ENCODE data around the gene PRR29. TPM values are rescaled to one million over a fixed set of nuclear protein-coding genes. Genes with fewer than 3 reads are reported as not detected.
A peak's percentile ranks its signal among the peaks of the same experiment; 100 is the strongest.
"Not testable (repeated sequence)": the region's sequence is repeated elsewhere in the genome, so short reads cannot be mapped to it uniquely, and the experiment has no call there.

Gene PRR29
- polyA plus RNA-seq, 10 donors = 1.9 to 3.7 (median 2.6) TPM

GRCh38 chr17:63995626-63996025 lies 2.5 kb upstream of the PRR29 start:
- no peak for DNase-seq

- DNase-seq = no peak
These were observed 1.5 kb upstream of the PRR29 start for GRCh38 chr17:63996430-63997182.

- peak in 1 of 3 donors; percentile 67 for DNase-seq
These were observed 656 bp upstream of the PRR29 start for GRCh38 chr17:63997341-63998048.

GRCh38 chr17:63998721-63999679 lies 849 bp downstream of the PRR29 start:
- peak in 1 of 3 donors; percentile 20 for DNase-seq

- DNase-seq = no peak
These were observed 1.8 kb downstream of the PRR29 start for GRCh38 chr17:63999680-64000531.

GRCh38 chr17:64001091-64001579 lies 3.0 kb downstream of the PRR29 start:
- no peak for DNase-seq

GRCh38 chr17:64001763-64002529 lies 3.8 kb downstream of the PRR29 start:
- DNase-seq = peak in 1 of 3 donors; percentile 44

- DNase-seq = no peak
These were observed 4.7 kb downstream of the PRR29 start for GRCh38 chr17:64002658-64003525.

GRCh38 chr17:64003526-64004121 lies 5.5 kb downstream of the PRR29 start:
- DNase-seq = no peak

- no peak for DNase-seq
These were observed 6.1 kb downstream of the PRR29 start for GRCh38 chr17:64004218-64004770.

- no peak for DNase-seq
These were observed 7.0 kb downstream of the PRR29 start for GRCh38 chr17:64004903-64005733.

- peak in 1 of 3 donors; percentile 49 for DNase-seq
These were observed 7.6 kb downstream of the PRR29 start for GRCh38 chr17:64005734-64006167.

GRCh38 chr17:64006361-64007088 lies 8.4 kb downstream of the PRR29 start:
- peak in 1 of 3 donors; percentile 56 for DNase-seq

GRCh38 chr17:64007089-64007837 lies 9.1 kb downstream of the PRR29 start:
- not testable (repeated sequence) for DNase-seq

GRCh38 chr17:64007838-64008282 lies 9.7 kb downstream of the PRR29 start:
- peak in 1 of 3 donors; percentile 36 for DNase-seq

- DNase-seq = no peak
These were observed 10.2 kb downstream of the PRR29 start for GRCh38 chr17:64008346-64008745.
